DOHH2 (cell line): ENCODE measurements around the gene PAX6.

ENCODE experiments used
- H3F3A ChIP-seq: fragments of 200-600 bp; sonication (generic), shearing (Covaris generic); 2 replicates; pipeline ENCODE4 v1.6.0; 2016; ENCODE audit warnings: antibody characterized with exemption, mild to moderate bottlenecking; ENCODE audit not compliant: control insufficient read depth, insufficient read depth
- H3K27ac ChIP-seq: fragments of 200-600 bp; sonication (generic); 2 replicates; pipeline ENCODE4 v1.5.1; 2014; ENCODE audit warnings: low read depth, mild to moderate bottlenecking, low read length, moderate library complexity
- H3K27me3 ChIP-seq: fragments of 200-600 bp; sonication (generic); 2 replicates; pipeline ENCODE4 v1.6.1; 2014; ENCODE audit warnings: mild to moderate bottlenecking, low read length, mixed read lengths; ENCODE audit not compliant: control insufficient read depth
- H3K36me3 ChIP-seq: fragments of 200-600 bp; sonication (generic); 2 replicates; pipeline ENCODE4 v1.6.1; 2014; ENCODE audit warnings: mild to moderate bottlenecking, low read length, moderate library complexity, mixed read lengths; ENCODE audit not compliant: control insufficient read depth
- H3K4me1 ChIP-seq: fragments of 200-600 bp; sonication (generic); 2 replicates; pipeline ENCODE4 v1.6.1; 2014; ENCODE audit warnings: mild to moderate bottlenecking, low read length, mixed read lengths; ENCODE audit not compliant: control insufficient read depth
- H3K4me2 ChIP-seq: fragments of 200-600 bp; sonication (generic); 2 replicates; pipeline ENCODE4 v1.6.0; 2014; ENCODE audit warnings: mild to moderate bottlenecking, low read length, moderate library complexity
- H3K4me3 ChIP-seq: fragments of 200-600 bp; sonication (generic); 2 replicates; pipeline ENCODE4 v1.5.1; 2014; ENCODE audit warnings: mild to moderate bottlenecking, low read length, mixed read lengths
- H3K79me2 ChIP-seq: fragments of 200-600 bp; sonication (generic); 2 replicates; pipeline ENCODE4 v1.6.1; 2014; ENCODE audit warnings: mild to moderate bottlenecking, low read length, mixed read lengths; ENCODE audit not compliant: control insufficient read depth
- H3K9me2 ChIP-seq: fragments of 200-600 bp; sonication (generic); replicated peaks from 2 replicates; pipeline ENCODE4 v1.6.1; 2014; ENCODE audit warnings: mild to moderate bottlenecking, low read length, mixed read lengths; ENCODE audit not compliant: control insufficient read depth
- H3K9me3 ChIP-seq: fragments of 200-600 bp; sonication (generic); 2 replicates; pipeline ENCODE4 v1.6.1; 2014; ENCODE audit warnings: antibody characterized with exemption, low read length, mixed read lengths; ENCODE audit not compliant: control insufficient read depth, insufficient read depth
- H4K20me1 ChIP-seq: fragments of 200-600 bp; sonication (generic); 2 replicates; pipeline ENCODE4 v1.6.0; 2014; ENCODE audit warnings: low read depth, mild to moderate bottlenecking, antibody characterized with exemption, low read length, moderate library complexity; ENCODE audit not compliant: control insufficient read depth, insufficient read depth
- EZH2phosphoT487 ChIP-seq: fragments of 200-600 bp; sonication (generic); IDR thresholded peaks from 2 replicates; pipeline ENCODE4 v1.6.1; 2017; ENCODE audit warnings: borderline replicate concordance, mild to moderate bottlenecking, antibody characterized with exemption, low read length, moderate library complexity, mixed read lengths
- TF ChIP-seq, protein P1 (sequence below): fragments of 200-600 bp; sonication (generic); IDR thresholded peaks from one replicate; pipeline ENCODE4 v1.5.1; 2014; ENCODE audit warnings: antibody characterized with exemption, mild to moderate bottlenecking, low read depth, low read length; ENCODE audit not compliant: poor library complexity, severe bottlenecking

The PAX6 gene

DNA sequence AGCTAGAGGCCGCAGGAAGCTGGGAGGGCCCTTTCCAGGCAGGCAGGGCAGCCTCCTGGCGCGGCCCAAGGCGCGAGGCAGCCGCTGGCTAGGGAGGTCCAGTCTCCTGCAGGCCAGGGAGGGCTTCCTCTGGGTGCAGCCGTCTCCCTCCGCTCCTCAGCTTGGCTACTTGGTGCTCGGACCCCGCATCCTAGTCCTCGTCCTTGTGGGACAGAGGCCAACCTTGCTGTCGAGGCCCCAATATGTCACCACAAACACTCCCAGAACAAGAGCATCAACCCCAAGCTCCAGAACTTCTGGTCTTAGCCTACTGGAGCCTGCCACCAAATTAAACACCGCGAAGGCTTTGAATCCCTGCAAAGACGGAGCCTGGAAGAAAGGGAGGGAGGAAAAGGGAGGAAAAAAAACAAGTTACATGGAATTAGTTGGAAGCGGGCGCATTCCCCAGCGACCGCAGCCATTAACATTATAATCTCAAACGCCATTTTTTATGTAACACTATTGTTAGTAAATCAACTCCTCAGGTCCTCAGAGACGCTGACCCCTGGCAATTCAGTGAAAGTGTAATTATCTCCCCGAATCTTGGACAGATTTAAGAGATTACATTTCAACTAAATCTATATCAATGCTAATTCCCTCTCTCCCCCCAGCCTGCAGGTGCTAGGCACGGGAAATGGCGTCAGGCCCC is 12.7 kb upstream of the PAX6 start:
- Histone ChIP-seq H3K4me3 (no peak overlapping the region), H3F3A (no peaks in the 10 kb centered on the region), H3K9me3 (no peaks in the 10 kb centered on the region; the same call in 1 of the 2 replicates), H3K79me2 (no peaks in the 10 kb centered on the region), H3K4me1 (no peaks in the 10 kb centered on the region), H3K4me2 (no peak overlapping the region), H3K36me3 (no peaks in the 10 kb centered on the region), H4K20me1 (no peaks in the 10 kb centered on the region), H3K9me2 (no peaks in the 10 kb centered on the region), H3K27me3 (no peaks in the 10 kb centered on the region), H3K27ac (no peak overlapping the region)
- TF ChIP-seq, protein P1, sequence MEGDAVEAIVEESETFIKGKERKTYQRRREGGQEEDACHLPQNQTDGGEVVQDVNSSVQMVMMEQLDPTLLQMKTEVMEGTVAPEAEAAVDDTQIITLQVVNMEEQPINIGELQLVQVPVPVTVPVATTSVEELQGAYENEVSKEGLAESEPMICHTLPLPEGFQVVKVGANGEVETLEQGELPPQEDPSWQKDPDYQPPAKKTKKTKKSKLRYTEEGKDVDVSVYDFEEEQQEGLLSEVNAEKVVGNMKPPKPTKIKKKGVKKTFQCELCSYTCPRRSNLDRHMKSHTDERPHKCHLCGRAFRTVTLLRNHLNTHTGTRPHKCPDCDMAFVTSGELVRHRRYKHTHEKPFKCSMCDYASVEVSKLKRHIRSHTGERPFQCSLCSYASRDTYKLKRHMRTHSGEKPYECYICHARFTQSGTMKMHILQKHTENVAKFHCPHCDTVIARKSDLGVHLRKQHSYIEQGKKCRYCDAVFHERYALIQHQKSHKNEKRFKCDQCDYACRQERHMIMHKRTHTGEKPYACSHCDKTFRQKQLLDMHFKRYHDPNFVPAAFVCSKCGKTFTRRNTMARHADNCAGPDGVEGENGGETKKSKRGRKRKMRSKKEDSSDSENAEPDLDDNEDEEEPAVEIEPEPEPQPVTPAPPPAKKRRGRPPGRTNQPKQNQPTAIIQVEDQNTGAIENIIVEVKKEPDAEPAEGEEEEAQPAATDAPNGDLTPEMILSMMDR = no peak
- no peak for TF ChIP-seq EZH2phosphoT487

DNA sequence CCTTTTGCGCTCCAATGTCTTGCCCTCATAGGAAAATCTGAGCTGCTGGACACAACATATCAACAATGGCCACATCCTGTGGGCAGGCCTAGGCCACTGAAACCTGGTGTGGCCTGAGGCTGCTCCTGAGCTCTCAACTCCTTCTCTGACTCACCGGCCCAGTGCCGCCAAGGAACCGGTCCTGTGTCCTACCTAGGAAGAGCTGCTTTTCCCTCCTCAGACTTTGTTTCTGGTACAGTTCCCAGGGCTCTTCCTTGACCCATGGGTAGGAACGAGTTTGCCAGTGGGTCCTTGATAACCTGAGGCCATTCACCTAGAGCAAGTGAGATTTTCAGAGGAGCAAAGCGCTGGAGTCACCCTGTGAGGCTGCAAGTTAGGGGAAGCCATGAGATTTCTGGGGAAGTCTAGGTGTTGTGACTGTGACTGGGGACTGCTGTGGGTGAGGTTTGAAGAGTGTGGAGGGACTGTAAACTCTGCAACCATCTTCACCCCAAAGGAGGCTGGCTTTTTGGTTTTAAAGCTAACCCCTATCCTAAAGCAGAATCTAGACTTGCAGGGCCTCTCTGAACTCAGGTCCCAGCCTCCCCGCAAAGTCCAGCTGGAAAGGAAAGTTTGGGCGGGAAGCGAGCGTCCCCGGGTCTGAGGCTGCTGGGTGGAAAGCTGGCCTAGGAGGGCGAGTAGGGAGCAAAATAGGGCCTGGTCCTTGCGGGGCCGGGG is 12.0 kb upstream of the PAX6 start:
- H3K4me1 ChIP-seq = no peaks in the 10 kb centered on the region
- no peaks in the 10 kb centered on the region for H4K20me1 ChIP-seq
- no peak for TF ChIP-seq EZH2phosphoT487
- TF ChIP-seq, protein P1 = no peak
- H3K9me2 ChIP-seq = no peaks in the 10 kb centered on the region
- H3K79me2 ChIP-seq = no peaks in the 10 kb centered on the region
- no peaks in the 10 kb centered on the region for H3F3A ChIP-seq
- H3K4me2 ChIP-seq = no peak overlapping the region
- no peak overlapping the region for H3K27ac ChIP-seq
- no peaks in the 10 kb centered on the region for H3K27me3 ChIP-seq
- no peak overlapping the region for H3K4me3 ChIP-seq
- H3K36me3 ChIP-seq = no peaks in the 10 kb centered on the region
- H3K9me3 ChIP-seq = peaks cover 2% of the 10 kb centered on the region; the same call in 1 of the 2 replicates

DNA sequence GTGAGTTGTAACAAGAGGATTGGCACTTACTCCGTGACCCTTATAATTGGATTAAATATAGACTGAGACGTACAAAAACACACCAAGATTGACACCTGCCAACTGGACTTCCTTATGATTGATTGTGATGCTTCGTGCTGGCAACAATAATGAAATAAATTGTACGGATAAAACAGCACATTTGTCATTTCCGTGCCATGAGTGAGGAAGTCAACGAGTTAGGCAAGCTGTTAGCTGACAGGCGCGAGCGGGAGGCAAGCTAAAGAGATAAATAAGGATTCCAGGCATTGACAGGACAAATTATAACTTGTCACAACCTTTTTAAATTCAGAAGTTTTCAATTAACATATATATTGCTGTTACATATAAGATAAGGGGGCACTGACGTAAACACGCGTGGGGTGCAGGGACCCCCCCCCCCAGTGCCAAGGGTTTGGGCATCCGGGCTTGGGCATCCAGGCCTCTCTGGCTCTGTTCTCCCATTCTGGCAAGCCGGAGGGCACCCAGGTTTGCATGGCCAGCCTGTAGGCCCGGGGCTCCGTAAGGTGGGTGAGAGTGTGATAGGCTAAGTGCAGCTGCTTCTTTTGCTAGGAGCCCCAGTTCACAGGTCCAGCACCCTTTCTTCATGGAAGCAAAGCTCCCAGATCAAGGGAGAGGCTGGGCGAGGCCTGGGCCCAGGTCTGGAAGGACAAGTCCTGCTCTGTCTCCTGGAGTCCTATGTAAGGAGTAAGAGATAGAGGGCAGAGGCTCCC is 11.2 kb upstream of the PAX6 start:
- Histone ChIP-seq H3K4me3 (no peak overlapping the region), H4K20me1 (no peaks in the 10 kb centered on the region), H3K27ac (no peak overlapping the region), H3K79me2 (no peaks in the 10 kb centered on the region), H3K36me3 (no peaks in the 10 kb centered on the region), H3K9me3 (peaks cover 3% of the 10 kb centered on the region; the same call in 1 of the 2 replicates), H3F3A (no peaks in the 10 kb centered on the region), H3K4me1 (no peaks in the 10 kb centered on the region), H3K9me2 (no peaks in the 10 kb centered on the region), H3K27me3 (no peaks in the 10 kb centered on the region), H3K4me2 (no peak overlapping the region)
- TF ChIP-seq EZH2phosphoT487 = no peak
- TF ChIP-seq, protein P1 = no peak
